Coronary artery (tissue), 2 donors: ENCODE data around the gene AKAP8.

Experiments
- DNase-seq: peaks from one replicate; pipeline ENCODE4 v3.0.0-alpha.2; 2017; ENCODE audit warnings: low spot score
- H3K27ac ChIP-seq, 2 donors: fragments of 200-600 bp; sonication (generic); one replicate each; pipeline ENCODE4 v1.5.1; 2016 to 2019
- H3K4me3 ChIP-seq: fragments of 200-600 bp; sonication (generic); 2 replicates; pipeline ENCODE4 v1.5.1; 2016; ENCODE audit warnings: mild to moderate bottlenecking, moderate library complexity
- TF ChIP-seq, protein P1 (sequence below): fragments of 200-600 bp; sonication (generic); IDR thresholded peaks from one replicate; pipeline ENCODE4 v1.5.1; 2019; ENCODE audit warnings: antibody characterized with exemption

Gene AKAP8

DNA sequence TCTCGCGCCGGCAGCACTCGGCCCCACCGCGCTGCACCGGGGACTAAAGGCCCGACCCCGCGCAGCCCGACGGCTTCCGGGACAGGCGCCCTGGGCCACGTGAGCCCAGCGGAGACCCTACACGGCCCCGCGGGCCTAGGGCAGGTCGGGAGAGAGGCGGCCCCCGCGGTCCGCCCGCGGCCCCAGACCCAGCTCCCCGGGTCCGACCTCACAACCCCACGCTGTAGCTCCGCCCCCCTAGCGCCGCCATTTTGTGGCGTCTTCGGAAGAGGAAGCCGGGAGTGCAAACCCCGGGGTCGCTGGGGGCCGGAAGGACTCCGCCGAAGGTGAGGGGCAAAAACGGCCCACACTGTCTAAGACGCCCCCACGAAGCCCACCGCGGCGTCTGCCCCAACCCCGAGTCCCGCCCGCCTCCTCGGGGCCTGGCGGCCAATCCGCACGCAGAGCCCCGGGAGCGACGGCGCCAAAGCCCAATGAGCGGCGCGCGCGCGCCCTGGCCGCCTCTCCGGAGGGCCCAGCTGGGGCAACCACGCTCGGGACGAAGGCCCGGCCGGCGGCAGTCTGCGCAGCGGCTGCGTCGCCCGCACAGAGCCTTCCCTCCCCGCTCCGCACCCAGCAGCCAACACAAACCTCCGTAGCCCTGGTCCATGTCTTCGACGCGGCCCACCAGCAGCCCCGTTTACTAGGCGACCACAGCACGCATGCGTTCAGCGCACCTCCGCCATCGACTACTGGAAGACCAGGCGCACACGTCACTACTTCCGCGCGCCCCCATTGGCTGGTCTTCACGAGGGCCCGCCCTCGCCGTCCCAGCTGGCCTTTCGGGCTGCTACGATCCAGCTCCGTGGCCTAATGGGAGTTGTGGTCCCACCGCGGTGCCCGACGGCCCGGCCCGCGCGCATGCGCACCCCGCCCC, at the start of gene AKAP8:
Gene AKAP8, minus strand, starts transcription at position 705 of the 916 bp plus-strand sequence. Its CDS starts 56 bp downstream, at position 649.
- peak within 1 kb of the TSS; percentile 88 to 97 for H3K27ac ChIP-seq
- TF ChIP-seq, protein P1, sequence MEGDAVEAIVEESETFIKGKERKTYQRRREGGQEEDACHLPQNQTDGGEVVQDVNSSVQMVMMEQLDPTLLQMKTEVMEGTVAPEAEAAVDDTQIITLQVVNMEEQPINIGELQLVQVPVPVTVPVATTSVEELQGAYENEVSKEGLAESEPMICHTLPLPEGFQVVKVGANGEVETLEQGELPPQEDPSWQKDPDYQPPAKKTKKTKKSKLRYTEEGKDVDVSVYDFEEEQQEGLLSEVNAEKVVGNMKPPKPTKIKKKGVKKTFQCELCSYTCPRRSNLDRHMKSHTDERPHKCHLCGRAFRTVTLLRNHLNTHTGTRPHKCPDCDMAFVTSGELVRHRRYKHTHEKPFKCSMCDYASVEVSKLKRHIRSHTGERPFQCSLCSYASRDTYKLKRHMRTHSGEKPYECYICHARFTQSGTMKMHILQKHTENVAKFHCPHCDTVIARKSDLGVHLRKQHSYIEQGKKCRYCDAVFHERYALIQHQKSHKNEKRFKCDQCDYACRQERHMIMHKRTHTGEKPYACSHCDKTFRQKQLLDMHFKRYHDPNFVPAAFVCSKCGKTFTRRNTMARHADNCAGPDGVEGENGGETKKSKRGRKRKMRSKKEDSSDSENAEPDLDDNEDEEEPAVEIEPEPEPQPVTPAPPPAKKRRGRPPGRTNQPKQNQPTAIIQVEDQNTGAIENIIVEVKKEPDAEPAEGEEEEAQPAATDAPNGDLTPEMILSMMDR, result no peak
- peak within 1 kb of the TSS; percentile 94 for H3K4me3 ChIP-seq
- peak; percentile 99 for DNase-seq

DNA sequence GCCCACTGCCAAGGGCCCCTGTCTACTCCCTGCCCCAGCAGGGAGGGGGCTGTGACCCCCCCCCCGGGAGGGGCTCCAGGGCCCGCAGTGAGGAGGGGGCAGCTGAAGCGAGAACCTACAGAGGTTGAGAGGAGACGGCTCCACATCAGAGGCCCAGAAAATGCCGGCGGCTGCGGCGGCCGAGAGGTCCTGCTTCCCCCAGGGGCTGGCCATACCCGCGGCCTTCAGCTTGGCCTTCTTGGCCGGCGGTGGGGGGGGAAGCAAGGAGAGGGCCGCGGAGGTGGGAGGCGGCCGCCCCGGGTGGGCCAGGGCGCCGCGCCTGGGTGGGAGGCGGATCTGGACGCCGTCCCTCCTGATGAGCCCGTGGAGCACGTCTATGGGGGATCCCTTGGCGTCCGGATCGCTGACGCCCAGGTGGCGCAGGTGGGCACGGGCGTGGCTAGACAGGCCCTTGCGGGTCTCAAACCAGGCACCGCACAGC, 48.4 kb upstream of the AKAP8 start:
- TF ChIP-seq, protein P1, result no peak
- H3K4me3 ChIP-seq, result no peak overlapping the region
- no peak for DNase-seq

DNA sequence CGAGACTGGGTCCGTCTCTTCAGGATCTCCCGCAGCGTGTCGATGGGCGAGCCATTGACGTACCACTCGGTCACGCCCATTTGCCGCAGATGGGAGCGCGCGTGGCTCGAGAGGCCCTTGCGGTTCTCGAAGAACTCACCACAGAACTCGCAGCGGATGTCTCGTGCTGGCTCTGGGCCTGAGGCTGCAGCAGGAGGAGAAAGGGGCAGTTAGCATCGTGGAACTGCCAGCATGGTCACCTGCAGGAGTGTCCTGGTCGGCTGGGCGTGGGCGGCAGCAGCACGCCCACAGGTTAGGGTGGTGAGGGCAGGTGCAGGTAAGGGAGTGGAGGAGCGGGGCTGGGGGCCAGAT, 47.7 kb upstream of the AKAP8 start:
- no peak for DNase-seq
- Histone ChIP-seq H3K27ac (no peak overlapping the region), H3K4me3 (no peak overlapping the region)
- TF ChIP-seq, protein P1, result no peak

More for the DNA sequence above, 48.4 kb upstream of the AKAP8 start:
- H3K27ac ChIP-seq, result no peak overlapping the region

DNA sequence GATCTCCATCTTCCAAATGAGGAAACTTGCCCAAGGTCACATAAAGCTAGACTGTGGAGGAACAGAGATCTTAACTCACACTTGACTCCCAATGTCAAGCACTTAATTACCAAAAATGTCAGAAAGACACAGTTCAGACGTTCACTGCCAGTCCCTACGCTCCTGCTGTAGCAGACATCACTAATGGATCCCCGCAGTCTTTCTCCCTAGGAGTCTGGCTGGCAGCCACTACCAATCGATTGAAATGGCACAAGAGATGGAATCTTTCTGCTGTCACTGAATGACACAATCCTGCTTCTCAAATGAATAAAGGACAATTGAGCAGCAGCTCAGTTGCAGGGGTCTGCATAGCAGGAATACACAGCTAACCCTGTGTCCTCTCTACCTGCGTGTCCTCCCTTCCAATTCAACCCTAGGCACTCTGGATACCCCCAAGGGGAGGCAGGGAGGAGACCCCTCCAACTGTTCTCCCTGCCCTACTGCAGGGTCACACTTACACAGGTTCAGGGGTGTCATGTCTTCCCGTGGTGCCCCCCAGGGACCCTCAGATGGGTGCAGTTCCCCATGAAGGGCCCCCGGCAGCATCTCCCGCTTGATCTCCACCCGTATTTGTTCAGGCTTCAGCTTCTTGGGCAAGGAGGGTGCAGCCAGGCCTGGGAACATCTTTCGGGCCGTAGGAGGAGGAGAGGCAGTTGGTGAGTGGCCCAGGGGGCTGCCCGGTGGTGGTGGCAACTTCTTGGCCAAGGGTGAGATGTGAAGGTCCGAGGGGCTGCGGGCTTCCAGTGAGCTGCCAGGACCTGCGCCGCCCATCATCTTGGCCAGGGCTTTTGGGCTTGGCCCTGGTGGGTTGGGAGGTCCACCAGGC, 47.1 kb upstream of the AKAP8 start:
- TF ChIP-seq, protein P1, result no peak
- DNase-seq, result no peak
- H3K27ac ChIP-seq, result no peak overlapping the region

DNA sequence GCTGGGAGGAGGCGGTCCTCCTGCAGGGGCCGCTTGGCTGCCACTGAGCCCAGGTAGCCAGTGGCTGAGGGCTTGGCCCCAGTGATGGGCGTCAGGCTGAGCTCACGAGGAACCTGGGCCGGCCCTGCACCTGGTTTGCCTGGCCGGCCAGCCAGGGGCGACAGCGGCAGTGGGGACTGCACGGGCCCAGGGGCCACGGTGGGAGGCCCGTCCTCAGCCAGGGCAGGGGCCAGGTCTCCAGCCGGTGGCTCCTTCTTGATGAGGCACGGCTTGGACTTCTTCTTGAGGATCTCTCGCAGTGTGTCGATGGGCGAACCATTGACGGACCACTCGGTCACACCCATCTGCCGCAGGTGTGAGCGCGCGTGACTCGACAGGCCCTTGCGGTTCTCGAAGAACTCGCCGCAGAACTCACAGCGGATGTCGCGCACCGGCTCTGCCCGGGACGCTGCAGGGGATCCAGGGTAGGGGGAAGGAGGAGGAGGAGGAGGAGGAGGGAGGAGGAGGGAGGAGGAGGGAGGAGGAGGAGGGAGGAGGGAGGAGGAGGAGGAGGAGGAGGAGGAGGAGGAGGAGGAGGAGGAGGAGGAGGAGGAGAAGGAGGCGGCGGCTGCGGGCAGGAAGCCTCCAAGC, 45.8 kb upstream of the AKAP8 start:
- DNase-seq, result no peak
- TF ChIP-seq, protein P1, result no peak
- Histone ChIP-seq H3K4me3 (no peak overlapping the region), H3K27ac (no peak overlapping the region)

More for the DNA sequence above, 47.1 kb upstream of the AKAP8 start:
- no peak overlapping the region for H3K4me3 ChIP-seq

DNA sequence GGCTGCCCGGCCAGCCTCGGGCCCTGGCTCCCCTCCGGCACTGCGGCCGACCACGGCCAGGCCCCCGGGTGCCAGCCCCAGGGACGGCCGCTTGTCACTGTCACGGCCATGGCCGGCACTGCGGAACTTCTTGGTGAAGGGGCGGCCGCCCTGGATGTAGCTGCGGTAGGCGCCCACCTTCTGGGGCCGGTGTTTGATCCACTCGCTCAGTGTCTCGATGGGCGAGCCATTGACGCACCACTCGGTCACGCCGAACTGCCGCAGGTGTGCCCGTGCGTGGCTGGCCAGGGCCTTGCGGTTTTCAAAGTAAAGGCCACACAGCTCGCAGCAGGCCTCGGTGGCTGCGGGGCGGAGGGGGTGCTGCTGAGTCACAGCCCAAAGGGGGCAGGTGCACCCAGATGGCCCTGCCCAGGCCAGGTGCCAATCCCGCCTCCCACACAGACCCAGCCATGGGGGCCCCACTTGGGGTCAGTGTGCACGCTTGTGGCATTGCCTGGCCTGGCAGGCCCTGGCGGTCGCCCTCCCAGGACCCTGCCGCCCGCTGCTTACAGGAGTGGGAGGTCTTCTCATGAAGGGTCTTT, 45.2 kb upstream of the AKAP8 start:
- Histone ChIP-seq H3K4me3 (no peak overlapping the region), H3K27ac (no peak overlapping the region)
- TF ChIP-seq, protein P1, result no peak
- no peak for DNase-seq
